HG03439 (cell line): ENCODE measurements around the gene E2F3.

Experiments
- ATAC-seq: cut with Tn5 transposase; IDR thresholded peaks from one replicate; pipeline ENCODE4 v1.9.1; 2021; ENCODE audit warnings: mild to moderate bottlenecking, moderate library complexity; ENCODE audit not compliant: unreplicated experiment

Gene E2F3

GRCh38 chr6:20433321-20433720, 31.6 kb downstream of the E2F3 start:
- no peak for ATAC-seq

DNA sequence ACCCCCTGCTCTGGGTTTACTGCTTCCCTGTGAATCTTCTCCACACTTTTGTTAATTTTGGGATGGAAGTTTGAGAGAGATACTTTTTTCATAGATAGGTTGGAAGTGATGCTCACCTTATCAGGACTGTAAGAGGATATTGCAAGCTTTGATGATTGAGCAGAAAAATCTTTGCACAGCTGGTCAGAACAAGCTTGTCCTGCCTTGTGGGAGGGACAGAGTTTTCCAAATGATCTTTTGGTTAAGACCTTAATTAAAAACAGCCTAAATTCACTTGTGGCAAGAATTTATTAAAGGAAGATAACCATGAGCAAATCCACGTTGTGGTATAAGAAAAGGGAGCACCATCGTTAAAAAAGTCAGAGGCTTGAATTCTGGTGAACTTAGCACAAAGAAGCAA, 32.2 kb downstream of the E2F3 start:
- no peak for ATAC-seq

DNA sequence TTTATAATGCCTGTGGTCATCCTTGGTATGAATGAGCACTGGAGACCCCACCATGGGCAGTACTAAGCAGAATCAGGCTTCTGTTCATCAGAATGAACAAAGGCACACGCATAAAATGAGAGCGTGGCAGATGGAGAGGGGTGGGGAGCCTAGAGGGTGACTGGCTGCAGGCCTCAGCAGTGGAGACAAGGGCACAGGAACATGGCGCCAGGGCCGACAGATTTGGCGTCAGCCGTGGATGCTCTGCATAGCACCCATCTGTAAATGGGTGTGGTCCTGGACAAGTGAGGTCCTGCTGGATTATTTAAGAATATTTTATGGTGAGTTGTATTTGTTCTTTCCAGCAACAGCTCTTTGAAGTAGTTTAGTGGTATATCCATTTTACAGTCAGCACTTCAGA, 33.1 kb downstream of the E2F3 start:
- ATAC-seq = no peak

DNA sequence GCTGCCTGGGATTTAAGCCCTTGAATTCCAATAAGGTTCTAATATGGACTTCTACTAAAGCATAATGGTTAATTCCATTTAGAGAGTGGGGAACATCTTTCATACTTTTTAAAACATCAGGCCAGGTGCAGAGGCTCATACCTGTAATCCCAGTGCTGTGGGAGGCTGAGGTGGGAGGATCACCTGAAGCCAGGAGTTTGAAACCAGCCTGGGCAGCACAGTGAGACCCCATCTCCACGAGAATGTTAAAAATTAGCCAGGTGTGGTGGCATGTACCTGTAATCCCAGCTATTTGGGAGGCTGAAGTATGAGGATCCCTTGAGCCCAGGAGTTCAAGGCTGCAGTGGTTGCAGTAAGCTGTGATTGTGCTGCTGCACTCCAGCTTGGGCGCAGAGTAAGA, 35.0 kb downstream of the E2F3 start:
- no peak for ATAC-seq

- ATAC-seq = no peak
Observed at GRCh38 chr6:20437639-20438038, 36.0 kb downstream of the E2F3 start.

GRCh38 chr6:20438462-20439070, 36.9 kb downstream of the E2F3 start:
- no peak for ATAC-seq

DNA sequence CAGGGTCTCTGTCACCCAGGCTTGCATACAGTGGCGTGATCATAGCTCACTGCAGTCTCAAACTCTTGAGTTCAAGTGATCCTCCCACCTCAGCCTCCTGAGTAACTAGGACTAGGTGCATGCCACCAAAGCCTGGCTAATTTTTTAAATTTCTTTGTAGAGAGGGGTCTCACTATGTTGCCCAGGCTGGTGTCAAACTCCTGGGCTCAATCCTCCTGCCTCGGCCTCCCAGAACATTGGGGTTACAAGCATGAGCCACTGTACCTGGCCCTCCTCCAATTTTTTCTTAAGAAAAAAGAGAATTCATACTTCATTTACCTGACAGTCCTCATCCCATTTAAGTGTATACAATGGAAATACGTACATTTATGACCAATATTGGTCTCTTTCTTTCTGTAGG, 37.9 kb downstream of the E2F3 start:
- no peak for ATAC-seq

- ATAC-seq = no peak
Observed at GRCh38 chr6:20440296-20440695, 38.6 kb downstream of the E2F3 start.

DNA sequence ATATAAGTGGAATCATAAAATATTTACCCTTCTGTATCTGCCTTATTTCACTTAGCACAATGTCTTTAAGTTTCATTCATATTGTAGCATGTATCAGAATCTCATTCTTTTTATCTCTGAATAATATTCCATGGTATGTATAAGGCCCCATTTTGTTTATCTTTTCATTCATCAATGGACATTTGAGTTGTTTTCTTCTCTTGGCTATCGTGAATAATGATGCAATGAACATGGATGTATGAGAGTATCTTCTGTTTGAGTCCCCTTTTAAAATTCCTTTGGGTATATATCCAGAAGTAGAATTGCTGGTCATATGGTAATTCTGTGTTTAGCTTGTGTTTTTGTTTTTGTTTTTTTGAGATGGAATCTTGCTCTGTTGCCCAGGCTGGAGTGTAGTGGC, 39.6 kb downstream of the E2F3 start:
- no peak for ATAC-seq

DNA sequence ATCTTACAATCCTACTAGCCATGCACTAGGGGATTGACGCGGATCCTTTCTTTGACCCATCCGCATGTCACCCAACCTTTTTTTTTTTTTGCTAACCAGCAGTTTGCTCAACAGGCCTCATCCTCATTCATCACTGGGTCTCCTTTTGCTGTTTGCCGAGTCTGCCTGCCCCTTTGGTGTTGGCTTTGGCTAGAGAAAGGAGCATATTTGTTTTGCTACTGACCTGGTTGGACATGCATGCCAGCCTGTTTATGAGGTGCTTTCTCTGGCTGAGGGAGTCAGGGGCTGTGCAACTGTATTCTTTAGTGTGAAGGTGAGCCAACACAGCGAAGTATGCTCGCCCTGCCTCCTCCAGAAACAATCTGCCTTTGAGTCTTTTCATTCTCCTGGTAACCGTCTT, 40.2 kb downstream of the E2F3 start:
- ATAC-seq = no peak

GRCh38 chr6:20444786-20445271, 43.1 kb downstream of the E2F3 start:
- ATAC-seq = no peak

DNA sequence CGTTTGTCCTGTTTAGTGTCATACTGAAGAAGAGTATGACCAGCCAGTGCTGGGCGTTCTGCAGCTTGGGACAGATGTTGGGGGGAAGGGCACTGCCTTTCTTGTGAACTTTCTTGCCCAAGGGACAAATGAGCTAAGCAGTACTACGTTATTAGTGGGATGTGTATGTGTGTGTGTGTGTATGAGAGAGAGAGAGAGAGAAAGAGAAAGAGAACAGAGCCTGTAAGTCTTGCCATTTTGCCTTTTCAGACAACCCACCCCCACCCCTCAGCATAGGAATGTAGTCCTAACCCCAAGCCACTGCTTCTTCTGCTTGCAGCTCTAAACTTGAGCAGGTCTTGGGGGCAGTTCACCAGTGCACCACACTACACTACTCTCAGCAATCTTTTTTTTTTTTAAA, 45.5 kb downstream of the E2F3 start:
- no peak for ATAC-seq

DNA sequence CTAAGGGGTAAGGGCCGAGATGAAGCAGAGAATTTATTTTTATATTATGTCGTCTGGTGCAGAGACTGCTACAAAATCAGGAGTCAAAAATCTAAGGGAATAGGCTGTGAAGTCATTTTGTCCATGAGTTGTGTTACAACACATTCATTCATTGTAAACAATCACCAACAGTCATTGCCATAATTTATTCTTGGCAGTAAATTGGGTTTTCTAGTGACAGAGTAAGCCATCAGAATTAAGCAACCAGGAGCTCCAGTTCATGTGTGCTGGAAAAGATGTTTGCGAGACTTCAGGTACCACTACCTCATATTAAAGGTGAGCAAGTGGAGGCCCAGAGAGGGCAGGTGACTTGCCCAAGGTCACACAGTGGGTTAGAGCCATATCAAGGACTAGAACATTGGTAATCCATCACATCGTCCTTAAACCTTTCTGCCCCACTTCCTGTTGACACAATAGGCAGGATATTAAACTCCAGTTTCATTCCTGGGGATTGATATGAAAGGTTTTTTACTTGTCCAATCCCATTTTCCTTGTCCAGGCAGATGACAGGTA, 46.0 kb downstream of the E2F3 start:
- no peak for ATAC-seq

- no peak for ATAC-seq
Observed at GRCh38 chr6:20448828-20449227, 47.1 kb downstream of the E2F3 start.

DNA sequence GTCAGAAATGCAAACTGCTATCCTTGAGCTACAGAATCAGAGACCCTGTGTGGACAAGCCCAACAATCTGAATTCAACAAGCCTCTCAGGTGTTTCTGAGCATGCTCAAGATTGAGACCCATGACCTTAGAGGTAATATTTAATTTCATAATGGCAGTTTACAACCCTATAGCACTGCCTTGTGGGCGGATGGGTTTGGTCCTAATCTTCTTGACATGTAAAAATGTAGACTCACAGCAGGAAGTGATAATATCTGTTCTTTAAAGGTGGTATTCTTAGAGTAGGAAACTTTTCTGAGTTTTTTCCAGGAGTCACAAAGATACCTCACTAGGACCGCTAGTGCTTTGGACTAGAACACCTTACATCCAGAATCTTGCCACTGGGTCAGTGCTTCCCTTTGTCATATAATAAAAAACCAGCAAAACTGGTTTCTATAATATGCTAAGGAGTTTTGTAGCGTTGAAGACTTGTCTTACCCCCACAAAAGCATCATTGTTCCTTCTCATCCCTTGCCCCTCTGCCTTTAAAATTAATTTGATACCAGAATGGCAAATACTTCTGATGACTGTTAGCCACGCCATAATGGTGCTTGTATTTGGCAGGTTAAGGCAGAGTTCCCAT, 52.6 kb downstream of the E2F3 start:
- ATAC-seq = no peak

- no peak for ATAC-seq
Observed at GRCh38 chr6:20455251-20455940, 53.7 kb downstream of the E2F3 start.

GRCh38 chr6:20458027-20458894, 56.6 kb downstream of the E2F3 start:
- no peak for ATAC-seq

GRCh38 chr6:20459682-20460081, 58.0 kb downstream of the E2F3 start:
- no peak for ATAC-seq

DNA sequence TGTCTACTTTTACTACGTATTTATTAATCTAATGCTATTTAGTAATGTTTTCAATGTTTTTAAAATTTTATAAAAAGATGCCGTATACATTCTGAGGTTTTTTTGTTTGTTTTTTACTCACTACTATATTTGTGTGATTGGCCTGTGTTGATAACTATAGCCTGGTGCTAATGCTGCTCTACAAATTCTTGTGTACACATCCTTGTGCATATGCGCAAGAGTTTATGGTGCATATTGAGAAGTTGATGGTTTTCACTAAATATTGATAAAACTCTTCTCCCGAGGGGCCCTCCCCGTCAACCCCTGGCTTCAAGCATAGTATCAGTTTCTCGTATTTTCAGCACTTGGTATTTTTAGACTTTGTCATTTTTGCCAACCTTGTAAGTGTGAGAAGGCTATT, 59.9 kb downstream of the E2F3 start:
- ATAC-seq = no peak

DNA sequence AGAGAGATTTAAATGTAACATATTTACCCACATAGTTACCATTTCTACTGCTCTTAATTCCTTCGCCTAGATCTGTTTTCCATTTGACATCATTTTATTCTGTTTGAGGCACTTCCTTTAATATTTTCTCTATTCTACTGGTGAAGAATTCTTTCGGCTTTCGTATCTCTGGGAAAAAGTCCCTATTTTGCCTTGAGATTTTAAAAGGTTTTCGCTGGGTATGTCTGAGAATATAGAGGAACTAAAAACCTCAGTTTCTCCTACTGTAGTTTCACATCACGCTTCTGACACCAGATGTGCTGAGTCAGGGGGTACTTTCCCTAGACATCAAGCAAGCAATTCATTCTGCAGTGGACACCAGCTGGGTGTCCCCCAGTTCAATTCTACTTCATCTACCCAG, 61.7 kb downstream of the E2F3 start:
- peak; percentile 44 for ATAC-seq

- ATAC-seq = no peak
Observed at GRCh38 chr6:20464041-20464440, 62.4 kb downstream of the E2F3 start.
